IPS-18a (cell line): ENCODE measurements around the gene SDC3.

ENCODE experiments used
- H3K27ac ChIP-seq: one replicate; pipeline ENCODE4 v1.5.1; 2013; ENCODE audit warnings: low read length
- H3K27me3 ChIP-seq: one replicate; pipeline ENCODE4 v1.6.1; 2013; ENCODE audit warnings: mild to moderate bottlenecking, low read length; ENCODE audit not compliant: control insufficient read depth, insufficient read depth
- H3K36me3 ChIP-seq: one replicate; pipeline ENCODE4 v1.6.1; 2013; ENCODE audit warnings: low read depth, low read length; ENCODE audit not compliant: control insufficient read depth
- H3K4me1 ChIP-seq: one replicate; pipeline ENCODE4 v1.6.1; 2013; ENCODE audit warnings: low read depth, low read length; ENCODE audit not compliant: control insufficient read depth
- H3K4me3 ChIP-seq: one replicate; pipeline ENCODE4 v1.5.1; 2013; ENCODE audit warnings: low read length
- H3K9ac ChIP-seq: one replicate; pipeline ENCODE4 v1.6.1; 2013; ENCODE audit warnings: mild to moderate bottlenecking, low read length, moderate library complexity
- H3K9me3 ChIP-seq: one replicate; pipeline ENCODE4 v1.6.1; 2013; ENCODE audit warnings: low read depth, low read length; ENCODE audit not compliant: control insufficient read depth

Gene SDC3

DNA sequence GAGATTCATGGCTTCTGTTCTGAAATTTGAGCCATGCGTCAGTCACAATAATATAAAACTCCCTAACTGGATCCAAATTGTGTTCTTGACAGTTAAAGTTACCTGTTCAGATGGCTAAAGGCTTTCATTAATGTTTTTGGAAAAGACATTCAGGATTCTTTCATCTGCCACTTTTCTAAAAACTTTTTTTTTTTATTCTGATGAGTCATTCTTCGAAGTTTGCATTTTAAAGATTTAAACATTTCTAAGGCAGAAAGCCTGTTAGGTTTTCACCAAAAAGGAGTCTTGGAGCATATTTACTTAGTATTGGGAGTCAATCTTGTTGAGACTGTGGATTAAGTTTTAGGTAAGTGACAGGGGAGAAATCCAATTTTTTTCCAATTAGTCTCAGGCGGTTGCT lies 18.9 kb upstream of the SDC3 start:
- Histone ChIP-seq H3K36me3 (peaks cover 10% of the 10 kb centered on the region), H3K4me3 (no peak overlapping the region), H3K9me3 (no peaks in the 10 kb centered on the region), H3K27me3 (no peaks in the 10 kb centered on the region), H3K27ac (no peak overlapping the region), H3K4me1 (no peaks in the 10 kb centered on the region), H3K9ac (no peak overlapping the region)

DNA sequence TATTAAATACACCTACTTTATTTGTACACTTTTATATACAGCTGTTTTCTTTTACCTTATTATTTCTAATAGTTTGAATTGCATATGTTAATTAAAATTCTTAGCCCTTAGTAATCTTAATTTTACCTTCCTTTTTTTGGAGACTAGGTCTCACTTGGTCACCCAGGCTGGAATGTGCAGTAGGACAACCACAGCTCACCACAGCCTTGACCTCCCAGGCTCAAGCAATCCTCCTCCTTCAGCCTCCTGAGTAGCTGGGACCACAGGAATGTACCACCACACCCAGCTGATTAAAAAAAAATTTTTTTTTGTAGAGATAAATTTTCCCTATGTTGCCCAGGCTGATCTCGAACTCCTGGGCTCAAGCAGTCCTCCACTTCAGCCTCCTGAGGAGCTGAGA lies 15.0 kb upstream of the SDC3 start:
- no peaks in the 10 kb centered on the region for H3K9me3 ChIP-seq
- H3K9ac ChIP-seq, result no peak overlapping the region
- H3K4me1 ChIP-seq, result no peaks in the 10 kb centered on the region
- H3K4me3 ChIP-seq, result no peak overlapping the region
- no peak overlapping the region for H3K27ac ChIP-seq
- no peaks in the 10 kb centered on the region for H3K27me3 ChIP-seq
- no peaks in the 10 kb centered on the region for H3K36me3 ChIP-seq

GRCh38 chr1:30920827-30921226 lies 12.3 kb upstream of the SDC3 start:
- no peaks in the 10 kb centered on the region for H3K4me1 ChIP-seq
- no peak overlapping the region for H3K9ac ChIP-seq
- no peaks in the 10 kb centered on the region for H3K9me3 ChIP-seq
- no peaks in the 10 kb centered on the region for H3K36me3 ChIP-seq
- H3K27ac ChIP-seq, result no peak overlapping the region
- H3K27me3 ChIP-seq, result no peaks in the 10 kb centered on the region
- no peak overlapping the region for H3K4me3 ChIP-seq

GRCh38 chr1:30919025-30919881 lies 10.7 kb upstream of the SDC3 start:
- H3K27ac ChIP-seq, result no peak overlapping the region
- no peak overlapping the region for H3K9ac ChIP-seq
- no peaks in the 10 kb centered on the region for H3K4me1 ChIP-seq

GRCh38 chr1:30916296-30916695 lies 7.7 kb upstream of the SDC3 start:
- Histone ChIP-seq H3K27ac (no peak overlapping the region), H3K9ac (no peak overlapping the region), H3K27me3 (no peaks in the 10 kb centered on the region), H3K4me3 (no peak overlapping the region), H3K36me3 (no peaks in the 10 kb centered on the region), H3K9me3 (no peaks in the 10 kb centered on the region), H3K4me1 (no peaks in the 10 kb centered on the region)

More at GRCh38 chr1:30919025-30919881, 10.7 kb upstream of the SDC3 start:
- no peaks in the 10 kb centered on the region for H3K27me3 ChIP-seq
- H3K36me3 ChIP-seq, result no peaks in the 10 kb centered on the region
- no peaks in the 10 kb centered on the region for H3K9me3 ChIP-seq
- H3K4me3 ChIP-seq, result no peak overlapping the region

DNA sequence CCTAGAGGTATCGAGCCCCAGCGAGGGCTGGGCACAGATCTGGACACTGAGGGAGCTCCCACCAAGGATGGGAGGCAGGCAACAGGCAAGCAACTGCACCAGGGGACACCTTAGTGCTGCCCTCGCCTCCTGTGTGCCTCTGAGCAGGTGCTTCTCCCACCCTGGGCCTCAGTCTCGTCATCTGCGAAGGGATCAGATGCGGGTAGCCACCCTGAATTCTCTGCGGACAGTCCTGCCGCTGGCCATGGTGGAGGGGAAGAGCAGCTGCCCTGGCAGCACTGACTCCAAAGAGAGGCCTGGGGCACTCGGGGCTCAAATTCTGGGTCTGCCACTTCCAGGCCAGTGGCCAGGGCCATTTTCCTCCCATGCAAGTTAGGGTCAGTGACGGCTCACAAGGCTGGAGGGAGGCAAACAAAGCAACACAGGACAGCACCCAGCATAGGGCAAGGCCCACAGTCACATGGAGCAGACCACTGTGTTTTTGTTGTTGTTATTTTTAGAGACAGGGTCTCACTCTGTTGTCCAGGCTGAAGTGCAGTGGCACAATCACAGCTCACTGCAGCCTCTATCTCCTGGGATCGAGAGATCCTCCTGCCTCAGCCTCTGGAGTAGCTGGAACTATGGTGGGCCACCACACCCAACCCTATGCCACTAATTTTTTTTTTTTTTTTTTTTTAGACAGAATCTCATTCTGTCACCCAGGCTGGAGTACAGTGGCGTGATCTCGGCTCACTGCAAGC lies 7.1 kb upstream of the SDC3 start:
- no peak overlapping the region for H3K9ac ChIP-seq
- no peak overlapping the region for H3K4me3 ChIP-seq
- H3K27me3 ChIP-seq, result no peaks in the 10 kb centered on the region
- H3K36me3 ChIP-seq, result no peaks in the 10 kb centered on the region
- no peak overlapping the region for H3K27ac ChIP-seq
- H3K9me3 ChIP-seq, result no peaks in the 10 kb centered on the region
- peaks cover 4% of the 10 kb centered on the region for H3K4me1 ChIP-seq

DNA sequence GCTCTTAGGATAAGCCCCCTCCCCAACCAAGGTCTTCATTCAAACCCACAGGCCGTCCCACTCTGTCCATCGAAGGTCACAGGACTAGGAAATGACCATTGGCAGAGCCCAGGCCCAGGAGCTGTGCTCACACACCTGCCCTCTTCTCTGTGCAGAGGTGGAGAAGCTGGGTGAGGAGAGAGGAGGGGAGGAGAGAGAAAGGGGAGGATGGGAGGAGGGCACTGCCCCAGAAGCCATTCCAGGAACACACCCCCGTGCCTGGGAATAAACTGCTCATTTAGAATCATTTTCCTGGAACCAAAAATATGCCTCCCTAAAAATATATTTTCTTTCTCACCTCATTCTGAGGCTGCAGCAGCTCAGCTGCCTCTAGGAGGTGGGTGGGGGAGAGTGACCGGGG lies 6.4 kb upstream of the SDC3 start:
- no peaks in the 10 kb centered on the region for H3K36me3 ChIP-seq
- peaks cover 4% of the 10 kb centered on the region for H3K4me1 ChIP-seq
- no peak overlapping the region for H3K4me3 ChIP-seq
- H3K9me3 ChIP-seq, result no peaks in the 10 kb centered on the region
- H3K27me3 ChIP-seq, result no peaks in the 10 kb centered on the region
- H3K27ac ChIP-seq, result no peak overlapping the region
- H3K9ac ChIP-seq, result no peak overlapping the region

- H3K4me1 ChIP-seq, result peaks cover 6% of the 10 kb centered on the region
- H3K9ac ChIP-seq, result no peak overlapping the region
- H3K4me3 ChIP-seq, result no peak overlapping the region
- H3K9me3 ChIP-seq, result no peaks in the 10 kb centered on the region
- no peaks in the 10 kb centered on the region for H3K36me3 ChIP-seq
- no peaks in the 10 kb centered on the region for H3K27me3 ChIP-seq
- no peak overlapping the region for H3K27ac ChIP-seq
Measured at GRCh38 chr1:30914587-30914922, 6.0 kb upstream of the SDC3 start.

DNA sequence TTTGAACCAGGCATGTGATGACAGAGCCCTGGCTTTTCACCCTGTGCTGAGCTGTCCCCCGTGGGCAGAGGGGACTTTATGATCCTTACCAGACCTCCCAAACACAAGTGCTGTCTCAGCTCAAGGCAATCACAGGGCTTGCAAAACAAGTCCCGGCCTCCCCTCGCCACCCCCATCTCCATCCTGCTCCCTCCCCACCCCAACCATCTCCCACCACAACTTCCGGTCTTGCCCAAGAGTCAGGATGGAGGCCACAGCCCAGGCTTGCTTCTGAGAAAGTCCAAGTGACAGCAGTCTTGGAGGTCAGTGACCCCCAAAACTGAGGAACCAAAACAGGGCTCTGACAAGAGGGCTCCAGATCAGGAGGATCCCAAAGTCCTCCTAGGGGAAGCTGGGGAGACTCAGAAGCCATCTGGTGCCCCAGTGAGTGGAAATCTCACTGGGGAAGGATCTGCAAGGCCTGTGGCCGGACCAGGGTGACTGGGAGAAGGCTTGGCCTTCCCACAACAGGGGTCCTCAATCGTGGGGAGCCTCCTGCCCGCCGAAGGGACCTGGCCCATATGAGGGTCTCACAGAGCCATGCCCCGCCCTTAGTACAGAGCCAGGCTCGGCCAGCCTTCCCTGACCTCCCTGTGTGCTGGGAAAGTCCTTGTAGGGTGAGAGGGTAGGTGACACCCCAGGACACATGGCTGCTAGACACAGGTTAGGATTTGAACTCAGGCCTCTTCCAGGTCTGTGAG lies 4.5 kb upstream of the SDC3 start:
- H3K27me3 ChIP-seq, result peaks cover under 1% of the 10 kb centered on the region
- no peak overlapping the region for H3K27ac ChIP-seq
- H3K9me3 ChIP-seq, result no peaks in the 10 kb centered on the region
- peaks cover 10% of the 10 kb centered on the region for H3K4me1 ChIP-seq
- no peak overlapping the region for H3K4me3 ChIP-seq
- H3K36me3 ChIP-seq, result no peaks in the 10 kb centered on the region
- H3K9ac ChIP-seq, result no peak overlapping the region

GRCh38 chr1:30912224-30912623 lies 3.7 kb upstream of the SDC3 start:
- no peak overlapping the region for H3K9ac ChIP-seq
- H3K36me3 ChIP-seq, result no peaks in the 10 kb centered on the region
- peaks cover 9% of the 10 kb centered on the region for H3K27me3 ChIP-seq
- H3K4me1 ChIP-seq, result peaks cover 10% of the 10 kb centered on the region
- no peaks in the 10 kb centered on the region for H3K9me3 ChIP-seq
- no peak overlapping the region for H3K27ac ChIP-seq
- H3K4me3 ChIP-seq, result no peak overlapping the region

DNA sequence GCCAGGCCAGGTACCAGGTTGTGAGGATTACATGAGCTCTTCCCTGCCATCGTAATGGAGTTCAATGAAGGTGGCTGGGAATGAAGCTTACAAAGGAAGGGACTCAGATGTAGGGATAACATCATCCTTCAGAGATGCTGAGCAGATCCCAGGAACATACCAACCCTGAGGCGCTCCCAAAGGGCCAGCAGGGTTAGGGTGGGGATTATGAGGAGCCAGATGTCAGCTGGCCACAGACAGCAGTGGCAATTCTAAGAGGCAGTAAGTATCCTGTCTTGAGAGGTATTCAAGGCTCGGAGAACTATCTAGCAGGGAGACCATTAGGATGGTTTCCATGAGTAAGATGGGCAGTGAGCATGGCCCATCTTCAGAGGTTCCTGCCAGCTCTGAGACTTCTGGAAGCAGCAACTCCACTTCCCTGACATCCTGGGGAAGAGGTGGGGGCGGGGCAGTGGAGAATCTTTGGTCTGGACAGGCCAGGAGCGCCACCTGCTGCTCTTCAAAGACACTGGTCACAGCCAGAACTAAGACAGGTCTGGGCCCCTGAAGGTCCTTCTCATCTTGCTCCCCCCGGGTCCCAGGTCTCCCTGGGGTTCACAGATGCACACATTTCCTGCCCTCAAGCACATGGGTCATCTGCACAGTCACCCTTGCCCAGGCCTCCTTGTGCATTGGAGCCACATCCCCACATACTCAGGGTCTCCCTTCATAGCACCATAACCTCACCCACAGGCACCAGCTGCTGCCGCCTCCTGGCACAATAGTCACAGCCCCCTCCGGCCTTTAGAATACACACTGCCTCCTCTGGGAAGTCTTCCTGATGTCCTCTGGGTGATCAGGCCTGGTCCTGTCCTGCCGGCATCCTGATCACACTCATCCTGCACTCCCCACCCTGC lies 2.7 kb upstream of the SDC3 start:
- Histone ChIP-seq H3K9ac (no peak overlapping the region), H3K27ac (no peak overlapping the region), H3K4me1 (peaks cover 12% of the 10 kb centered on the region), H3K27me3 (peaks cover 16% of the 10 kb centered on the region), H3K4me3 (no peak overlapping the region), H3K36me3 (no peaks in the 10 kb centered on the region), H3K9me3 (no peaks in the 10 kb centered on the region)
